ENCODE data around the gene RALGDS.

DNA sequence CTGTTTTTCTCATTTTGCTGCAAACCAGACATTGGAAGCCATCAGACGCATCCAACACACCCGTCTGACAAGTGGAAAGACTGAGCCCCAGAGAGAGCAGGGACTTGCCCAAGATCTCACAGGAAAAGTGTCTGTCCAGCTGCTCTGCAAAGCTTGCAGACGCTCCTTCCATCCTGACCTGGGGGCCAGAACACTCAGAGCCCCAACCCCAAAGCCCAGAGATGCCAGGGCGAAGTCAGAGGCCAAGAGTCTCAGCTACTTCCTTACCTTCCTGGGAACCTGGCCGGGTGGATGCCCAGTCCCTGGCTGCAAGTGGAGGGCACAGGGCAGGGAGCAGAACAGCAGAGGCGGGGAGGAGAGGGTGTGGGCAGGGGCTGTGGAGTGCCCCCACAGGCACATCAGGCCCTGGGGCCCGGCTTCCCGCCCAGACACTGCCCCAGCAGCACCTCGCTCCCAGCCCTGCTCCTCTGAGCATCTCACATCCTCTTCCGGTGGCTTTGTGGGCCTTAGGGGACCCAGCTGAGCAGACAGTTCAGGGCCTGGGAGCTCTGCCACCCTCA lies 9.7 kb upstream of the RALGDS start:
- TF ChIP-seq, protein P1, sequence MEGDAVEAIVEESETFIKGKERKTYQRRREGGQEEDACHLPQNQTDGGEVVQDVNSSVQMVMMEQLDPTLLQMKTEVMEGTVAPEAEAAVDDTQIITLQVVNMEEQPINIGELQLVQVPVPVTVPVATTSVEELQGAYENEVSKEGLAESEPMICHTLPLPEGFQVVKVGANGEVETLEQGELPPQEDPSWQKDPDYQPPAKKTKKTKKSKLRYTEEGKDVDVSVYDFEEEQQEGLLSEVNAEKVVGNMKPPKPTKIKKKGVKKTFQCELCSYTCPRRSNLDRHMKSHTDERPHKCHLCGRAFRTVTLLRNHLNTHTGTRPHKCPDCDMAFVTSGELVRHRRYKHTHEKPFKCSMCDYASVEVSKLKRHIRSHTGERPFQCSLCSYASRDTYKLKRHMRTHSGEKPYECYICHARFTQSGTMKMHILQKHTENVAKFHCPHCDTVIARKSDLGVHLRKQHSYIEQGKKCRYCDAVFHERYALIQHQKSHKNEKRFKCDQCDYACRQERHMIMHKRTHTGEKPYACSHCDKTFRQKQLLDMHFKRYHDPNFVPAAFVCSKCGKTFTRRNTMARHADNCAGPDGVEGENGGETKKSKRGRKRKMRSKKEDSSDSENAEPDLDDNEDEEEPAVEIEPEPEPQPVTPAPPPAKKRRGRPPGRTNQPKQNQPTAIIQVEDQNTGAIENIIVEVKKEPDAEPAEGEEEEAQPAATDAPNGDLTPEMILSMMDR (IDR thresholded peaks at IDR 0.05) = no peak
- TF ChIP-seq ZFX (IDR thresholded peaks at IDR 0.05; ENCODE audit: borderline replicate concordance) = no peak
